CD4-positive, alpha-beta T cell treated with Interleukin-1 beta for 1 hour (primary cell): ENCODE measurements around the gene HSF2BP.
"Not testable (repeated sequence)": the region's sequence is repeated elsewhere in the genome, so short reads cannot be mapped to it uniquely, and the experiment has no call there.

Experiments
- DNase-seq, 2 donors: peaks; one replicate each; pipeline ENCODE4 v3.0.0-alpha.2; 2020 to 2022

Gene HSF2BP

GRCh38 chr21:43687566-43688399 lies 28.5 kb upstream of the HSF2BP start:
- peak in 1 of 2 donors; percentile 23 for DNase-seq

GRCh38 chr21:43686811-43687565 lies 27.7 kb upstream of the HSF2BP start:
- no peak for DNase-seq

GRCh38 chr21:43684424-43684823 lies 25.1 kb upstream of the HSF2BP start:
- no peak for DNase-seq

GRCh38 chr21:43681650-43682049 lies 22.4 kb upstream of the HSF2BP start:
- no peak for DNase-seq

GRCh38 chr21:43680421-43680820 lies 21.1 kb upstream of the HSF2BP start:
- not testable (repeated sequence) for DNase-seq

GRCh38 chr21:43679951-43680350 lies 20.7 kb upstream of the HSF2BP start:
- no peak for DNase-seq

- no peak for DNase-seq
Observed at GRCh38 chr21:43676391-43676790, 17.1 kb upstream of the HSF2BP start.

- DNase-seq: no peak
Observed at GRCh38 chr21:43675871-43676270, 16.6 kb upstream of the HSF2BP start.

- no peak for DNase-seq
Observed at GRCh38 chr21:43669828-43670605, 10.7 kb upstream of the HSF2BP start.

GRCh38 chr21:43667191-43667904 lies 8.1 kb upstream of the HSF2BP start:
- no peak for DNase-seq

- DNase-seq: no peak
Observed at GRCh38 chr21:43665879-43666278, 6.6 kb upstream of the HSF2BP start.

- no peak for DNase-seq
Observed at GRCh38 chr21:43664358-43664757, 5.1 kb upstream of the HSF2BP start.

- no peak for DNase-seq
Observed at GRCh38 chr21:43663033-43663432, 3.7 kb upstream of the HSF2BP start.

- DNase-seq: no peak
Observed at GRCh38 chr21:43662286-43662685, 3.0 kb upstream of the HSF2BP start.

GRCh38 chr21:43658769-43659135 lies 536 bp downstream of the HSF2BP start:
- no peak for DNase-seq

GRCh38 chr21:43658088-43658741 lies 1.1 kb downstream of the HSF2BP start:
- no peak for DNase-seq

GRCh38 chr21:43657355-43658087 lies 1.8 kb downstream of the HSF2BP start:
- no peak for DNase-seq

- no peak for DNase-seq
Observed at GRCh38 chr21:43654806-43655489, 4.3 kb downstream of the HSF2BP start.

- no peak for DNase-seq
Observed at GRCh38 chr21:43653626-43654025, 5.7 kb downstream of the HSF2BP start.

GRCh38 chr21:43652616-43653015 lies 6.7 kb downstream of the HSF2BP start:
- no peak for DNase-seq

GRCh38 chr21:43651926-43652325 lies 7.4 kb downstream of the HSF2BP start:
- DNase-seq: not testable (repeated sequence)
